GM19455 (cell line): Measurements from ENCODE around the gene MAPKAP1.
"Not testable (repeated sequence)": the region's sequence is repeated elsewhere in the genome, so short reads cannot be mapped to it uniquely, and the experiment has no call there.

Experiments used
- ATAC-seq: cut with Tn5 transposase; IDR thresholded peaks from one replicate; pipeline ENCODE4 v1.9.1; 2021; ENCODE audit not compliant: unreplicated experiment

MAPKAP1 gene

GRCh38 chr9:125732562-125732961 lies 25.6 kb upstream of the MAPKAP1 start:
- no peak for ATAC-seq

GRCh38 chr9:125730168-125730567 lies 23.2 kb upstream of the MAPKAP1 start:
- ATAC-seq = no peak

DNA sequence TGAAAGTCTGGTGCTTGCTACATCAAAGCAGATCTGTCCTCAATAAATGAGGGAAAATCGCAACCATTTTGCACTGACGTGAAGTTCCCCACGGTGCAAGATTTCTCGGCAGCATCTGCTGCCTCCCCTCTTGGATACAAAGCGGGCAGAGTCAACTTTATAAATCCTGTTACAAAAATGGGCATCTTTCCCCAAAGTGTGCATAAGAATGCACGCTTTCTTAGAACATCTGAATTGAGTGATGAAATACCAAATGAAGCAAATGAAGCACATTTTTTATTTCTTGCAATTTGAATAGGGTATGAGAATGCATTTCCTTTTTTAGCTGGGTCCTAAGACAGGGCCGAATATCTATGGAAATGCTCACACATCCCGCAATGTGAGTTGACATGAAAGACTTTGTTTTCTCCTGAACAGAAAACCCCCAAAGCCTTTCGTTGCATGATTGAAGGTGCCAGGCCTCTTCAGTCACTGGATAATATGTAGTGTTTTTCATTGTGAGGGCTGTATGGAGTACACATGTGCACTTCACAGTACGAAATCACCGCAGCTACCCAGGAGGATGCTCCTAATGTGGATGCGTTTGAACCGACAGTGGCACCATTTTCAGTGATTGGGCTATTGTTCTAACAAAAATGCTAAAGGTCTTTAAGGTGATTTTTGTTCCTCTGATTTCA lies 19.6 kb upstream of the MAPKAP1 start:
- no peak for ATAC-seq

DNA sequence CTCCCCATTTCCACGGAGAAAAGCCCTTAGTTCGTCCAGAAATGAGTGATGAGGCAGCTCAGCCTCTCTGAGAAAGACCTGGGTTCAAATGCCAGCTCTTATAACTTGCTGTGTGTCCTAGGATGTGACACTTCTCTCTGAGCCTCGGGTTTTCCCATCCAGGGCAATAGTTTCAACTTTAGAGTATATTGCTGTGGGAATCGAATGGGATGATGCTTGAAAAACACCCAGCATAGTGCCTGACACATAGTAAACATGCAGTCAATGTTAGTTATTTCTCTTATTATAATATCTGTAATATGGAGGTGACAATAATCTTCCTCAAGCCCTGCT lies 430 bp upstream of the MAPKAP1 start:
- no peak for ATAC-seq

DNA sequence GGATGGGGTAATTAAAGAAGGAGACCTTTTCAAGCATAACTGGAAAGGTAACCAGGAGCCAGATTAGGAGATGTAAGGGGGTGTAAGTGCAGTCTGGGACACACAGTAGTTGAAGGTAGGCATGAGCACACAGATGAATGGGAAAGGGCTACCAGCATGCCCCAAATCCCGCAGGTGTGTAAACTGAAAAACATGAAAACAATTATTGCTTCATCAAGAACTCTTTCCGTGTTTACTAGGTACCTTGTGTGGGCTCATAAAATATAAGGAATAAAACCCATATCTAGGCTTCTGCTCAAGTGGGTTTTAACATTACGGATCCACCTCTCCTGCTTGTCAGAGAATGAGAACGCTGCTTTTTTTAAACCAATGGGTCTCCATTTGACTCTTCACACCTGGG lies 1.1 kb downstream of the MAPKAP1 start:
- no peak for ATAC-seq

- no peak for ATAC-seq
Measured at GRCh38 chr9:125703662-125704061, 3.3 kb downstream of the MAPKAP1 start.

GRCh38 chr9:125701351-125701750 lies 5.7 kb downstream of the MAPKAP1 start:
- no peak for ATAC-seq

- ATAC-seq = peak; percentile 67
Measured at GRCh38 chr9:125700791-125701190, 6.2 kb downstream of the MAPKAP1 start.

DNA sequence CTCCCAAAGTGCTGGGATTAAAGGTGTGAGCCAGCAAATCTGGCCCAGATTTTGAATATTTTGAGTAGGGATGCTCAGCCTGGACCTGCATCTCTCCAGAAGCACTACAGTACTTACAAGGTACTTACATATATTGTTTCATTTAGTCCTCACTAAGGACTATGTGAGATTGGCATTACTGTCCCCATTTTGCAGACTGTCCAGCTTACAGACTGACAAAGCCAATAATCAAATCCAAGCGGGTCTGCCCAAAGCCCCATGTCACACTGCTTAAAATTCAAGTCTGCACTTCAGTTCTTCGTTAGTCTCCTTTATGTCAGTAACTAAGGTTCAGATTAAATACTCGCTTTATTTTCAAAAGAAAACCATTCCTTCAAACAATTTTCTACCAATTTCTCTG lies 7.1 kb downstream of the MAPKAP1 start:
- no peak for ATAC-seq

DNA sequence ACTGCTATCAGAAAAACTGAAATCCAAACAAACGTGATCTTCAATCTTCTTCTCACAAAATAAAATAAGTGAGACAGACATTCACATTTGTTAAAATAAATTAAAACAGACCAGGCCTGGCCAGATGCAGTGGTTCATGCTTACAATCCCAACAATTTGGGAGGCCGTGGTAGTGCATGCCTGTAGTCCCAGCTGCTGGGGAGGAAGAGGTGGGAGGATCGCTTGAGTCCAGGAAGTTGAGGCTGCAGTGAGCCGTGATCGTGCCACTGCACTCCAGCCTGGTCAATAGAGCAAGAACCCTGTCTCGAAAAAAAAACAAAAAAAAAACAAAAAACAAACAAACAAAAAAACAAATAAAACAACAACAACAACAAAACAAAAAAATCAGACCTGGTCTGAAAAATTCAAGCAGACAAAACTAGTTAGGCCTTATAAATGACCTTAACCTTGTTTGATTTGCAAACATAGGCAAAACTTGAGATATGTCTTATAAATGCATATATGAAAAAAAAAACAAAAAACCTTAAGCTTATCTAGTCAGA lies 10.8 kb downstream of the MAPKAP1 start:
- ATAC-seq = no peak

- ATAC-seq = not testable (repeated sequence)
Measured at GRCh38 chr9:125695548-125695947, 11.5 kb downstream of the MAPKAP1 start.

DNA sequence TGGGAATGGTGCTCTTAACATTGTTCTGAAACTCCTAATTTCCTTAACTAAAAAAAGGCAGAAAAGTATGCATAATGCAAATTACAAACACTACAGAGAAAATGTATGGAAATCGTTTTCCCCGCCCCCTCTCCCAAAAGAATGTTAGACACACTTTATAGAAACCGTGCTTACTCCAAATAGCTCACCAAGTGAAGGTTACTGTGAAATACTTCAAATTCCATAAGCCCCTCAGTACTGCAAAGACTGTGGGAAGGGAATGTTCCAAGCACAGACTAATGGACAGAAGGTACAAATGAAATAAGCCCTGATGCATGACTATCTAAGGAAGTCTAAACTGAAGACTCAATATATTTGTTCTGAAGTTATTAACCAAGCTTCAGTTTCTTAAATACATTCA lies 12.5 kb downstream of the MAPKAP1 start:
- ATAC-seq = no peak

DNA sequence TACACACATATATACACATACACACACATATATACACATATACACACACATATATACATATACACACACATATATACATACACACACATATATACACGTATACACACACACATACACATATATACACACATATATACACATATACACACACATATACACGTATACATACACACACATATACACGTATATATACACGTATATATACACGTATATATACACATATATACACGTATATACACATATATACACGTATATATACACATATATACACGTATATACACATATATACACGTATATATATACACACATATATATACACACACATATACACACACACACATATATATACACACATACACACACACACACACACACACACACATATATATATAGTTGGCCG lies 13.5 kb downstream of the MAPKAP1 start:
- not testable (repeated sequence) for ATAC-seq

GRCh38 chr9:125691869-125692268 lies 15.1 kb downstream of the MAPKAP1 start:
- no peak for ATAC-seq

- ATAC-seq = no peak
Measured at GRCh38 chr9:125690679-125691078, 16.3 kb downstream of the MAPKAP1 start.

GRCh38 chr9:125687163-125687863 lies 19.7 kb downstream of the MAPKAP1 start:
- ATAC-seq = no peak

DNA sequence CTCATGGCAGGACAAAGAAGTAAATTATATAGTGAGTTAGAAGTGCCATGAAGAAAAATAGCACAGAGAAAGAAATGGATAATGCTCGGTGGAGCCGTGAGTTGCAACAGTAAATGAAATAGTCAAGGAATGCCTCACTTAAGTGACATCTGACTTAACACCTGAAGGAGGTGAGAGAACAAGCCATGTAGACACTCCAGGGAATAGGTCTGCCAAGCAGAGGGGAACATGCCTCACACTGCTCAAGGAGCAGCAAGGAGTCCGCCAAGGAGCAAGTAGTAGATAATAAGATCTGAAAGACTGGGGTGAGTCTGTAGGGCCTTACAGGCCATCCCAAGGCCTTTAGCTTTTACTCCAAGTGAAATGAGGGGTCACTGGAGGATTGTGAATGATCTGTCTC lies 21.8 kb downstream of the MAPKAP1 start:
- ATAC-seq = no peak

GRCh38 chr9:125683486-125683885 lies 23.5 kb downstream of the MAPKAP1 start:
- ATAC-seq = no peak

- no peak for ATAC-seq
Measured at GRCh38 chr9:125682340-125682739, 24.7 kb downstream of the MAPKAP1 start.

DNA sequence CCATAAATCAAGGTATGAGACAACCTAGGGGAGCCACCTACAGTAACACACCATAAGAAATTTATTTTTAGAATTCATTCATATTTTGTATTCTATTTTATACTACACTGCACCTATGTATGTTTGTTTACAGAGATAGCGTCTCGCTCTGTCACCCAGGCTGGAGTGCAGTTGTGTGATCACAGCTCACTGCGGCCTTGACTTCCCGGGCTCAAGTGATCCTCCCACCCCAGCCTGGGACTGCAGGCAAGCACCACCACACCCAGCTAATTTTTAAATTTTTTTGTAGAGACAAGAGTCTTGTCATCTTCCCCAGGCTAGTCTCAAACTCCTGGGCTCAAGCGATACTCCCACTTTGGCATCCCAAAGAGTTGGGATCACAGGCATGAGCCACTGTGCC lies 25.4 kb downstream of the MAPKAP1 start:
- ATAC-seq = no peak

GRCh38 chr9:125681086-125681622 lies 25.9 kb downstream of the MAPKAP1 start:
- ATAC-seq = no peak

- no peak for ATAC-seq
Measured at GRCh38 chr9:125680445-125680844, 26.6 kb downstream of the MAPKAP1 start.
